ENCODE data around the gene PEX14. TPM values are rescaled to one million over a fixed set of nuclear protein-coding genes. Genes with fewer than 3 reads are reported as not detected.

PEX14 gene
- total RNA-seq, 4 donors from 2014 or later, result 10.0 to 20.2 (median 12.6) TPM

GRCh38 chr1:10633416-10633815 lies 158.7 kb downstream of the PEX14 start:
- no peak for TF ChIP-seq CTCF (IDR thresholded peaks at IDR 0.05; ENCODE audit: low read depth)

GRCh38 chr1:10634075-10634427 lies 159.3 kb downstream of the PEX14 start:
- TF ChIP-seq CTCF (IDR thresholded peaks at IDR 0.05; ENCODE audit: low read depth), result no peak

- no peak for TF ChIP-seq CTCF (IDR thresholded peaks at IDR 0.05; ENCODE audit: low read depth)
These were observed 159.8 kb downstream of the PEX14 start for GRCh38 chr1:10634428-10635084.

GRCh38 chr1:10635085-10635896 lies 160.5 kb downstream of the PEX14 start:
- TF ChIP-seq CTCF (IDR thresholded peaks at IDR 0.05; ENCODE audit: low read depth), result no peak

- no peak for TF ChIP-seq CTCF (IDR thresholded peaks at IDR 0.05; ENCODE audit: low read depth)
These were observed 161.2 kb downstream of the PEX14 start for GRCh38 chr1:10635992-10636391.

GRCh38 chr1:10637400-10637799 lies 162.7 kb downstream of the PEX14 start:
- no peak for TF ChIP-seq CTCF (IDR thresholded peaks at IDR 0.05; ENCODE audit: low read depth)

DNA sequence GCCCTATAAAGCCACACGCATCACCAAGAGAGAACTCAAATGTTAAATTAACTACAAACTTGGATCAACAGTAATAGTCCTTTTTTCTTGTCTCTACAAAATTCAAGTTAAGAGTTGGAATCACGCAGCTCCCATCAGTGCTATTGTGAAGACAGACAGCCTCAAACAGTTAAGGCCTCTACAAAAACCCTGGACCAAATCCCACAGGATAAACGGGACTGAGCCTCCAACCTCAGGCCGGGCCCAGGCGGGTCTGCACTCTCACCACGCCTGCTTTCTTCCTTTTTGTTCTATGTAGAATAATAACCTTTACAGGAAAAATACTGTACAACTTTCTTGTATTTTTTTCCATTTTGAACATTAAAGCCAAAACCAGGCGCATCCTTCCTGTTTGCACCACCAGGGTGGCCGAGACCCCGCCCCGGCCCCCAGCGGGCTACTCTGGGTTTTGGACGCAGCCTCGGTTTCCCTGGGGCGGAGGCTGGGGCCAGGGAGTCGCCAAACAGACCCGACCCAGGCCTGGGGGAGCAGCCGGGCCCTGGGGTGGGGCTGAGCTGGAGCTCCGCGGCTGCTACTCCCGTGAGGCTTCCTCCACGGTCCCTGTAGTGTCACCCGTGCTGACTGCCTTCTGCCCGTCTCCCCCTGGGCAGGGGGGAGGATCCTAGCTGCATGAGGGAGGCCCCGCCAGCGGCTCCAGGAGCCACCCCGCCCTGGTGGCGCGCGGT lies 163.2 kb downstream of the PEX14 start:
- no peak for TF ChIP-seq CTCF (IDR thresholded peaks at IDR 0.05; ENCODE audit: low read depth)
